Measurements from ENCODE around the gene C1orf159. TPM values are rescaled to one million over a fixed set of nuclear protein-coding genes. Genes with fewer than 3 reads are reported as not detected.

Gene C1orf159
- total and polyA plus RNA-seq, 7 donors = 1.5 to 6.7 (median 3.5) TPM

- H3K27ac ChIP-seq = no peak overlapping the region
- H3K36me3 ChIP-seq (ENCODE audit: insufficient read depth in 1 of 2, low read depth in 1 of 2) = no peaks in the 10 kb centered on the region
These were observed 62.2 kb downstream of the C1orf159 start for GRCh38 chr1:1053682-1054081.

GRCh38 chr1:1053022-1053421 lies 62.9 kb downstream of the C1orf159 start:
- Histone ChIP-seq H3K36me3 (ENCODE audit: insufficient read depth in 1 of 2, low read depth in 1 of 2) (no peaks in the 10 kb centered on the region), H3K9me3 (no peaks in the 10 kb centered on the region), H3K27me3 (ENCODE audit: insufficient read depth in 3 of 3, low read length in 2 of 3) (peaks cover 0 to 12% (median 3%) of the 10 kb centered on the region in 3 donors), H3K4me1 (no peaks in the 10 kb centered on the region), H3K27ac (no peak overlapping the region), H3K4me3 (no peak overlapping the region)
- WGBS, 3 donors = 88 to 95% (median 90%) methylated on average over 15 of the region's 15 CpGs
- no peak for ATAC-seq
- no peak for TF ChIP-seq CTCF (IDR thresholded peaks at IDR 0.05)
- DNase-seq = no peak
- intact Hi-C loops (cut with DNase I) = no loop called here

More at GRCh38 chr1:1053682-1054081, 62.2 kb downstream of the C1orf159 start:
- Histone ChIP-seq H3K4me3 (no peak overlapping the region), H3K4me1 (no peaks in the 10 kb centered on the region), H3K27me3 (ENCODE audit: insufficient read depth in 3 of 3, low read length in 2 of 3) (peaks cover 0 to 19% (median 7%) of the 10 kb centered on the region in 3 donors), H3K9me3 (no peaks in the 10 kb centered on the region)
- intact Hi-C loops (cut with DNase I) = no loop called here
- TF ChIP-seq CTCF (IDR thresholded peaks at IDR 0.05) = no peak
- ATAC-seq (no peak), DNase-seq (no peak)
- WGBS, 3 donors = 79 to 88% (median 87%) methylated on average over 18 of the region's 18 CpGs

- ATAC-seq (no peak), DNase-seq (no peak)
- H3K36me3 ChIP-seq (ENCODE audit: insufficient read depth in 1 of 2, low read depth in 1 of 2) = no peaks in the 10 kb centered on the region
- no peak for TF ChIP-seq CTCF (IDR thresholded peaks at IDR 0.05)
- peaks cover 0 to 4% (median 3%) of the 10 kb centered on the region in 3 donors for H3K27me3 ChIP-seq (ENCODE audit: insufficient read depth in 3 of 3, low read length in 2 of 3)
- intact Hi-C loops (cut with DNase I) = no loop called here
- no peak overlapping the region for H3K27ac ChIP-seq
- no peak overlapping the region for H3K4me3 ChIP-seq
- no peaks in the 10 kb centered on the region for H3K9me3 ChIP-seq
- no peaks in the 10 kb centered on the region for H3K4me1 ChIP-seq
- WGBS, 3 donors = 94 to 95% (median 95%) methylated on average over 29 of the region's 29 CpGs
These were observed 63.7 kb downstream of the C1orf159 start for GRCh38 chr1:1052003-1052840.

GRCh38 chr1:1051127-1051810 lies 64.6 kb downstream of the C1orf159 start:
- H3K36me3 ChIP-seq (ENCODE audit: insufficient read depth in 1 of 2, low read depth in 1 of 2) = no peaks in the 10 kb centered on the region
- H3K27ac ChIP-seq = no peak overlapping the region
- DNase-seq (no peak), ATAC-seq (no peak)
- no peak overlapping the region for H3K4me3 ChIP-seq
- intact Hi-C loops (cut with DNase I) = no loop called here
- no peaks in the 10 kb centered on the region for H3K9me3 ChIP-seq
- H3K4me1 ChIP-seq = no peaks in the 10 kb centered on the region
- WGBS, 3 donors = 82 to 92% (median 82%) methylated on average over 34 to 46 of the region's 46 CpGs
- no peaks in the 10 kb centered on the region for H3K27me3 ChIP-seq (ENCODE audit: insufficient read depth in 3 of 3, low read length in 2 of 3)
- no peak for TF ChIP-seq CTCF (IDR thresholded peaks at IDR 0.05)
